Activated CD8-positive, alpha-beta memory T cell treated with anti-CD3 and anti-CD28 coated beads, Interleukin-2, amount 10 ng/mL, durations not matched to agents 7 days and 5 days (primary cell): ENCODE data around the gene MYLK. TPM values are rescaled to one million over a fixed set of nuclear protein-coding genes. Genes with fewer than 3 reads are reported as not detected.
A peak's percentile ranks its signal among the peaks of the same experiment; 100 is the strongest.
"Not testable (repeated sequence)": the region's sequence is repeated elsewhere in the genome, so short reads cannot be mapped to it uniquely, and the experiment has no call there.

ENCODE experiments used
- ATAC-seq: fragments of 150-1000 bp; cut with Tn5 transposase; one replicate; pipeline ENCODE4 v1.10.0; 2021; ENCODE audit warnings: moderate library complexity
- CTCF ChIA-PET: fragments of 350-600 bp; sonication (Branson Sonifier 250); formaldehyde crosslinking; loops from one replicate; lab custom pipeline; 2021; ENCODE audit warnings: antibody characterized with exemption; lab: Charles Lee
- DNase-seq: peaks from one replicate; pipeline ENCODE4 v3.0.0-alpha.2; 2020
- H3K27ac Mint-ChIP-seq: one replicate; pipeline ENCODE4 v1.8.0; 2021; ENCODE audit warnings: mild to moderate bottlenecking, mixed read lengths
- H3K27me3 Mint-ChIP-seq: one replicate; pipeline ENCODE4 v1.8.0; 2021; ENCODE audit warnings: mixed read lengths
- H3K36me3 Mint-ChIP-seq: one replicate; pipeline ENCODE4 v1.8.0; 2021; ENCODE audit warnings: mild to moderate bottlenecking, mixed read lengths
- H3K4me1 Mint-ChIP-seq: one replicate; pipeline ENCODE4 v1.8.0; 2021; ENCODE audit warnings: mixed read lengths
- H3K4me3 Mint-ChIP-seq: one replicate; pipeline ENCODE4 v1.8.0; 2021; ENCODE audit warnings: mild to moderate bottlenecking, moderate library complexity, mixed read lengths
- H3K9me3 Mint-ChIP-seq: one replicate; pipeline ENCODE4 v1.8.0; 2022; ENCODE audit warnings: low read depth, mixed read lengths
- total RNA-seq, 2 experiments: library from RNA; stranded (reverse); gene quantifications; one replicate each; pipeline ENCODE4 v1.2.3, GENCODE V29; 2021

Gene MYLK
- total RNA-seq, 2 experiments from 2014 or later = 0.50 to 0.96 TPM

- no peak for DNase-seq
- Mint-ChIP-seq H3K9me3 (no peaks in the 10 kb centered on the region), H3K27ac (no peak overlapping the region), H3K4me1 (no peaks in the 10 kb centered on the region), H3K36me3 (no peaks in the 10 kb centered on the region), H3K4me3 (no peak overlapping the region), H3K27me3 (peaks cover 40% of the 10 kb centered on the region)
- CTCF ChIA-PET = interaction anchor here (1.7 kb wide), 1 partner anchor 9 kb away, joined by 7 read pairs; no protein-coding TSS in a partner anchor
- no peak for ATAC-seq
Observed at GRCh38 chr3:123732447-123732846, 151.7 kb downstream of the MYLK start.

- Mint-ChIP-seq H3K9me3 (no peaks in the 10 kb centered on the region), H3K4me1 (no peaks in the 10 kb centered on the region), H3K36me3 (no peaks in the 10 kb centered on the region), H3K4me3 (no peak overlapping the region), H3K27me3 (peaks cover 50% of the 10 kb centered on the region), H3K27ac (no peak overlapping the region)
- no peak for ATAC-seq
- CTCF ChIA-PET = no interaction called here
- no peak for DNase-seq
Observed at GRCh38 chr3:123730829-123731228, 153.3 kb downstream of the MYLK start.

GRCh38 chr3:123728991-123729390, 155.1 kb downstream of the MYLK start:
- ATAC-seq (no peak), DNase-seq (no peak)
- Mint-ChIP-seq H3K27me3 (peaks cover 42% of the 10 kb centered on the region), H3K27ac (no peak overlapping the region), H3K4me1 (no peaks in the 10 kb centered on the region), H3K4me3 (no peak overlapping the region), H3K9me3 (no peaks in the 10 kb centered on the region), H3K36me3 (no peaks in the 10 kb centered on the region)
- CTCF ChIA-PET = interaction anchor here (0.6 to 1.6 kb wide), 3 partner anchors 20 to 87 kb away, joined by 4 to 5 read pairs (median 4); no protein-coding TSS in a partner anchor

- DNase-seq (no peak), ATAC-seq (no peak)
- Mint-ChIP-seq H3K4me1 (no peaks in the 10 kb centered on the region), H3K4me3 (no peak overlapping the region), H3K27me3 (peaks cover 42% of the 10 kb centered on the region), H3K36me3 (no peaks in the 10 kb centered on the region), H3K9me3 (no peaks in the 10 kb centered on the region), H3K27ac (no peak overlapping the region)
- CTCF ChIA-PET = interaction anchor here (1.0 to 1.6 kb wide), 2 partner anchors 19 to 86 kb away, joined by 4 to 5 read pairs; no protein-coding TSS in a partner anchor
Observed at GRCh38 chr3:123728014-123728413, 156.1 kb downstream of the MYLK start.

- H3K4me1 Mint-ChIP-seq = no peaks in the 10 kb centered on the region
- no peaks in the 10 kb centered on the region for H3K9me3 Mint-ChIP-seq
- H3K27ac Mint-ChIP-seq = no peak overlapping the region
- CTCF ChIA-PET = no interaction called here
- DNase-seq (no peak), ATAC-seq (no peak)
- no peak overlapping the region for H3K4me3 Mint-ChIP-seq
- H3K27me3 Mint-ChIP-seq = peaks cover 34% of the 10 kb centered on the region
- no peaks in the 10 kb centered on the region for H3K36me3 Mint-ChIP-seq
Observed at GRCh38 chr3:123725652-123726400, 158.3 kb downstream of the MYLK start.

GRCh38 chr3:123724306-123724705, 159.8 kb downstream of the MYLK start:
- CTCF ChIA-PET = interaction anchor here (0.6 to 3.0 kb wide), 12 partner anchors 9 to 387 kb away, joined by 3 to 38 read pairs (median 5); no protein-coding TSS in a partner anchor
- H3K36me3 Mint-ChIP-seq = no peaks in the 10 kb centered on the region
- no peak overlapping the region for H3K4me3 Mint-ChIP-seq
- no peak overlapping the region for H3K27ac Mint-ChIP-seq
- H3K4me1 Mint-ChIP-seq = no peaks in the 10 kb centered on the region
- DNase-seq (no peak), ATAC-seq (no peak)
- peaks cover 25% of the 10 kb centered on the region for H3K27me3 Mint-ChIP-seq
- H3K9me3 Mint-ChIP-seq = no peaks in the 10 kb centered on the region

- Mint-ChIP-seq H3K36me3 (no peaks in the 10 kb centered on the region), H3K4me3 (no peak overlapping the region)
- CTCF ChIA-PET = interaction anchor here (0.6 to 3.0 kb wide), 18 partner anchors 9 to 386 kb away, joined by 3 to 38 read pairs (median 3); no protein-coding TSS in a partner anchor
Observed at GRCh38 chr3:123723522-123724168, 160.5 kb downstream of the MYLK start.

GRCh38 chr3:123723070-123723469, 161.1 kb downstream of the MYLK start:
- H3K27ac Mint-ChIP-seq = no peak overlapping the region
- CTCF ChIA-PET = interaction anchor here (0.6 to 3.0 kb wide), 14 partner anchors 10 to 290 kb away, joined by 3 to 38 read pairs (median 3); no protein-coding TSS in a partner anchor
- no peak for DNase-seq
- no peaks in the 10 kb centered on the region for H3K4me1 Mint-ChIP-seq
- no peak for ATAC-seq
- no peaks in the 10 kb centered on the region for H3K9me3 Mint-ChIP-seq
- no peaks in the 10 kb centered on the region for H3K36me3 Mint-ChIP-seq
- peaks cover 16% of the 10 kb centered on the region for H3K27me3 Mint-ChIP-seq
- H3K4me3 Mint-ChIP-seq = no peak overlapping the region

More at GRCh38 chr3:123723522-123724168, 160.5 kb downstream of the MYLK start:
- Mint-ChIP-seq H3K9me3 (no peaks in the 10 kb centered on the region), H3K27ac (no peak overlapping the region), H3K27me3 (peaks cover 19% of the 10 kb centered on the region), H3K4me1 (no peaks in the 10 kb centered on the region)
- ATAC-seq (peak; percentile 85), DNase-seq (peak; percentile 71)

GRCh38 chr3:123722456-123722855, 161.7 kb downstream of the MYLK start:
- Mint-ChIP-seq H3K9me3 (no peaks in the 10 kb centered on the region), H3K4me3 (no peak overlapping the region), H3K27ac (no peak overlapping the region), H3K4me1 (no peaks in the 10 kb centered on the region), H3K36me3 (no peaks in the 10 kb centered on the region), H3K27me3 (peaks cover 12% of the 10 kb centered on the region)
- DNase-seq (no peak), ATAC-seq (no peak)
- CTCF ChIA-PET = interaction anchor here (1.0 to 3.0 kb wide), 6 partner anchors 12 to 157 kb away, joined by 3 to 38 read pairs (median 7); no protein-coding TSS in a partner anchor

- H3K9me3 Mint-ChIP-seq = no peaks in the 10 kb centered on the region
- H3K4me1 Mint-ChIP-seq = no peaks in the 10 kb centered on the region
- no peak overlapping the region for H3K4me3 Mint-ChIP-seq
- H3K27ac Mint-ChIP-seq = no peak overlapping the region
- DNase-seq (no peak), ATAC-seq (no peak)
- peaks cover 12% of the 10 kb centered on the region for H3K27me3 Mint-ChIP-seq
- no peaks in the 10 kb centered on the region for H3K36me3 Mint-ChIP-seq
- CTCF ChIA-PET = interaction anchor here (1.9 to 2.6 kb wide), 2 partner anchors 72 to 81 kb away, joined by 9 to 38 read pairs; no protein-coding TSS in a partner anchor
Observed at GRCh38 chr3:123722021-123722420, 162.1 kb downstream of the MYLK start.

- H3K4me3 Mint-ChIP-seq, H3K4me1 Mint-ChIP-seq, H3K9me3 Mint-ChIP-seq, H3K27me3 Mint-ChIP-seq, H3K27ac Mint-ChIP-seq, CTCF ChIA-PET, DNase-seq, H3K36me3 Mint-ChIP-seq, ATAC-seq: not testable (repeated sequence)
Observed at GRCh38 chr3:123721095-123721689, 162.9 kb downstream of the MYLK start.

GRCh38 chr3:123720638-123721037, 163.5 kb downstream of the MYLK start:
- no peak overlapping the region for H3K4me3 Mint-ChIP-seq

GRCh38 chr3:123719862-123720453, 164.2 kb downstream of the MYLK start:
- Mint-ChIP-seq H3K9me3 (no peaks in the 10 kb centered on the region), H3K27me3 (peaks cover 5% of the 10 kb centered on the region), H3K27ac (no peak overlapping the region), H3K4me1 (no peaks in the 10 kb centered on the region), H3K4me3 (no peak overlapping the region), H3K36me3 (no peaks in the 10 kb centered on the region)
- ATAC-seq = no peak
- DNase-seq = no peak
- CTCF ChIA-PET = interaction anchor here (0.8 to 2.0 kb wide), 3 partner anchors 67 to 78 kb away, joined by 3 to 6 read pairs (median 6); no protein-coding TSS in a partner anchor

More at GRCh38 chr3:123720638-123721037, 163.5 kb downstream of the MYLK start:
- CTCF ChIA-PET = interaction anchor here (0.8 kb wide), 1 partner anchor 68 kb away, joined by 3 read pairs; no protein-coding TSS in a partner anchor
- no peaks in the 10 kb centered on the region for H3K9me3 Mint-ChIP-seq
- no peaks in the 10 kb centered on the region for H3K4me1 Mint-ChIP-seq
- DNase-seq = no peak
- no peak overlapping the region for H3K27ac Mint-ChIP-seq
- no peaks in the 10 kb centered on the region for H3K36me3 Mint-ChIP-seq
- peaks cover 4% of the 10 kb centered on the region for H3K27me3 Mint-ChIP-seq
- ATAC-seq = no peak
